ENCODE data around the gene FAM177A1. TPM values are rescaled to one million over a fixed set of nuclear protein-coding genes. Genes with fewer than 3 reads are reported as not detected.

The FAM177A1 gene
- total and polyA plus RNA-seq, 2 donors (not counting 3 experiments of a cell fraction or from before 2014, with no cell fraction given) = 19.9 to 64.1 TPM

DNA sequence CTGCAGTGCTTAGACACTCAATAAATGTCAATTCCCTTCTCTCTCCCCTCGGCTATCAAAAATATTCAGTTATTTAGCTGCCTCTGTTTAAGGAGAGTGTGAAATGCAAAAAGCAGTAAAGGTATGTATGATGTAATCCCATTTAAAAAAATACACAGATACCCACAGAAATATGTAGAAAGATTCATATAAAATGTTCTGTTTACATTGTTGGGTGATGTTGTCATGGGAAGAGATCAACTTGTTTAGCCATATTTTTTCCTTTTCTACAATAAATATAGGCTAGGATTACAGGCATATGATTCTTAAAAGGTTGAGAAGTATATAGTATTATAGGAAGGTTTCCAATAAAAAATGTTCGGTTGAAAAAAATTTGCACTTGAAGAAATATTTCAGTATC lies 68.0 kb downstream of the FAM177A1 start:
- DNase-seq (ENCODE audit: low read depth, low spot score) = no peak
- H3K4me2 ChIP-seq (ENCODE audit: insufficient read depth, low read length) = no peak overlapping the region

More for the DNA sequence above, 68.0 kb downstream of the FAM177A1 start:
- dilution Hi-C loops (cut with MboI; ENCODE audit: extremely low pct_ligation_motif_present, low sequenced_read_pairs) (no loop called here), intact Hi-C loops (cut with micrococcal nuclease) (no loop called here)
- no peaks in the 10 kb centered on the region for H4K20me1 ChIP-seq (replicated peaks; ENCODE audit: control insufficient read depth, extremely low read depth, insufficient read depth, low read length)
- POLR2A ChIA-PET = no interaction called here
- BruUV-seq (replicated peaks) = no TSS peak
- H3K27me3 ChIP-seq (ENCODE audit: control insufficient read depth in 2 of 2, insufficient read depth in 2 of 2, low read length in 2 of 2) = no peaks in the 10 kb centered on the region
- H3K79me2 ChIP-seq (ENCODE audit: control insufficient read depth, insufficient read depth, low read length) = peaks cover 16% of the 10 kb centered on the region
- no peak overlapping the region for H3K27ac ChIP-seq (ENCODE audit: insufficient read depth, low read depth, low read length)
- no peak overlapping the region for H3K4me3 ChIP-seq (replicated peaks in 1 of 3; ENCODE audit: insufficient read depth in 1 of 3, low read depth in 1 of 3, low read length in 3 of 3)
- CTCF ChIA-PET = interaction anchor here (1.1 kb wide), 1 partner anchor 11 kb away, joined by 3 read pairs; no protein-coding TSS in a partner anchor
- H3K36me3 ChIP-seq (ENCODE audit: control insufficient read depth in 2 of 2, extremely low read depth in 1 of 2, insufficient read depth in 2 of 2, low read length in 2 of 2) = peaks cover 12 to 13% of the 10 kb centered on the region in 2 experiments
- no peaks in the 10 kb centered on the region for H3K9me1 ChIP-seq (replicated peaks; ENCODE audit: control insufficient read depth, extremely low read depth, insufficient read depth, low read length)
- H3K9me3 ChIP-seq (replicated peaks; ENCODE audit: control insufficient read depth, insufficient read depth, low read length) = no peaks in the 10 kb centered on the region
- no peak overlapping the region for H2AFZ ChIP-seq (ENCODE audit: low read depth, low read length)
- H3K4me1 ChIP-seq (ENCODE audit: control insufficient read depth, extremely low read depth, insufficient read depth, low read length) = no peaks in the 10 kb centered on the region
- H3K9ac ChIP-seq (replicated peaks; ENCODE audit: extremely low read depth, insufficient read depth, low read length) = no peak overlapping the region
- FAIRE-seq = no peak
- TF ChIP-seq, protein P1, sequence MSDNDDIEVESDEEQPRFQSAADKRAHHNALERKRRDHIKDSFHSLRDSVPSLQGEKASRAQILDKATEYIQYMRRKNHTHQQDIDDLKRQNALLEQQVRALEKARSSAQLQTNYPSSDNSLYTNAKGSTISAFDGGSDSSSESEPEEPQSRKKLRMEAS (IDR thresholded peaks at IDR 0.05; ENCODE audit: insufficient read depth, insufficient read length) = no peak
- TF ChIP-seq FOS (IDR thresholded peaks at IDR 0.05; ENCODE audit: borderline replicate concordance, insufficient read depth, low read length) (no peak), JUN (IDR thresholded peaks at IDR 0.05; ENCODE audit: borderline replicate concordance, insufficient read depth, insufficient read length, low read depth) (no peak), GATA2 (IDR thresholded peaks at IDR 0.05; ENCODE audit: insufficient read depth, insufficient read length, low read depth, low read length) (no peak), POLR2AphosphoS5 (IDR thresholded peaks at IDR 0.05; ENCODE audit: insufficient read depth, low read depth, low read length) (no peak), POLR2A (IDR thresholded peaks at IDR 0.05; ENCODE audit: low read depth, low read length) (no peak), EZH2 (IDR thresholded peaks at IDR 0.05; ENCODE audit: borderline replicate concordance, low read depth, low read length, severe bottlenecking) (no peak), MYC (IDR thresholded peaks at IDR 0.05; ENCODE audit: low read depth, low read length) (no peak)
- TF ChIP-seq, protein P2, sequence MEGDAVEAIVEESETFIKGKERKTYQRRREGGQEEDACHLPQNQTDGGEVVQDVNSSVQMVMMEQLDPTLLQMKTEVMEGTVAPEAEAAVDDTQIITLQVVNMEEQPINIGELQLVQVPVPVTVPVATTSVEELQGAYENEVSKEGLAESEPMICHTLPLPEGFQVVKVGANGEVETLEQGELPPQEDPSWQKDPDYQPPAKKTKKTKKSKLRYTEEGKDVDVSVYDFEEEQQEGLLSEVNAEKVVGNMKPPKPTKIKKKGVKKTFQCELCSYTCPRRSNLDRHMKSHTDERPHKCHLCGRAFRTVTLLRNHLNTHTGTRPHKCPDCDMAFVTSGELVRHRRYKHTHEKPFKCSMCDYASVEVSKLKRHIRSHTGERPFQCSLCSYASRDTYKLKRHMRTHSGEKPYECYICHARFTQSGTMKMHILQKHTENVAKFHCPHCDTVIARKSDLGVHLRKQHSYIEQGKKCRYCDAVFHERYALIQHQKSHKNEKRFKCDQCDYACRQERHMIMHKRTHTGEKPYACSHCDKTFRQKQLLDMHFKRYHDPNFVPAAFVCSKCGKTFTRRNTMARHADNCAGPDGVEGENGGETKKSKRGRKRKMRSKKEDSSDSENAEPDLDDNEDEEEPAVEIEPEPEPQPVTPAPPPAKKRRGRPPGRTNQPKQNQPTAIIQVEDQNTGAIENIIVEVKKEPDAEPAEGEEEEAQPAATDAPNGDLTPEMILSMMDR (IDR thresholded peaks at IDR 0.05; ENCODE audit: extremely low read depth in 1 of 2, insufficient read depth in 1 of 2, low read depth in 1 of 2, low read length in 2 of 2) = no peak

All from endothelial cell of umbilical vein (primary cell).